HFF-Myc (cell line): ENCODE data around the gene ANKS6.

Experiments used
- DNase-seq: peaks from one replicate; pipeline ENCODE4 v3.0.0-alpha.2; 2011; ENCODE audit warnings: low read depth; ENCODE audit errors: extremely low read depth
- H3K4me3 ChIP-seq: replicated peaks from 2 replicates; pipeline ENCODE4 v1.5.1; 2011; ENCODE audit warnings: low read depth, mild to moderate bottlenecking, control low read depth, low read length
- CTCF ChIP-seq: IDR thresholded peaks from 2 replicates; pipeline ENCODE4 v1.5.1; 2012; ENCODE audit warnings: mild to moderate bottlenecking, low read depth, low read length, control low read depth; ENCODE audit errors: missing control alignments

The ANKS6 gene

GRCh38 chr9:98772364-98773155, 23.8 kb downstream of the ANKS6 start:
- DNase-seq, result no peak
- no peak for TF ChIP-seq CTCF
- H3K4me3 ChIP-seq, result no peak overlapping the region

- no peak for TF ChIP-seq CTCF
- no peak for DNase-seq
- H3K4me3 ChIP-seq, result no peak overlapping the region
Observed at GRCh38 chr9:98771209-98771874, 25.0 kb downstream of the ANKS6 start.

GRCh38 chr9:98770717-98771116, 25.6 kb downstream of the ANKS6 start:
- H3K4me3 ChIP-seq, result no peak overlapping the region
- TF ChIP-seq CTCF, result no peak
- no peak for DNase-seq

GRCh38 chr9:98768344-98768743, 28.0 kb downstream of the ANKS6 start:
- DNase-seq, result no peak
- no peak for TF ChIP-seq CTCF
- H3K4me3 ChIP-seq, result no peak overlapping the region

GRCh38 chr9:98767915-98768314, 28.4 kb downstream of the ANKS6 start:
- no peak overlapping the region for H3K4me3 ChIP-seq
- DNase-seq, result no peak
- no peak for TF ChIP-seq CTCF

GRCh38 chr9:98767196-98767595, 29.2 kb downstream of the ANKS6 start:
- no peak for DNase-seq
- no peak for TF ChIP-seq CTCF
- H3K4me3 ChIP-seq, result no peak overlapping the region
